H9 (cell line): ENCODE measurements around the gene ZFPM1. TPM values are rescaled to one million over a fixed set of nuclear protein-coding genes. Genes with fewer than 3 reads are reported as not detected.

ENCODE experiments used
- DNase-seq: peaks from one replicate; pipeline ENCODE4 v3.0.0-alpha.2; 2017
- H2AFZ ChIP-seq: one replicate; pipeline ENCODE4 v1.6.1; 2013; ENCODE audit warnings: mild to moderate bottlenecking, low read length, control low read depth, moderate library complexity
- H2AK5ac ChIP-seq: 2 replicates; pipeline ENCODE4 v1.6.1; 2013; ENCODE audit warnings: low read length, control low read depth, mixed read lengths; ENCODE audit not compliant: insufficient read length
- H2BK120ac ChIP-seq: one replicate; pipeline ENCODE4 v1.6.1; 2013; ENCODE audit warnings: low read depth, mild to moderate bottlenecking, low read length, control low read depth, inconsistent platforms; ENCODE audit not compliant: poor library complexity, severe bottlenecking
- H2BK12ac ChIP-seq: 2 replicates; pipeline ENCODE4 v1.6.1; 2013; ENCODE audit warnings: low read length, control low read depth, mixed read lengths, low read depth; ENCODE audit not compliant: insufficient read length
- H2BK15ac ChIP-seq: 2 replicates; pipeline ENCODE4 v1.6.1; 2013; ENCODE audit warnings: low read depth, low read length, control low read depth
- H2BK20ac ChIP-seq: one replicate; pipeline ENCODE4 v1.6.1; 2013; ENCODE audit warnings: low read depth, mild to moderate bottlenecking, low read length, control low read depth, inconsistent platforms; ENCODE audit not compliant: poor library complexity, severe bottlenecking
- H2BK5ac ChIP-seq: 2 replicates; pipeline ENCODE4 v1.6.1; 2013; ENCODE audit warnings: low read length, control low read depth, mixed read lengths; ENCODE audit not compliant: insufficient read length
- H3K14ac ChIP-seq: 2 replicates; pipeline ENCODE4 v1.6.1; 2013; ENCODE audit warnings: low read length, control low read depth; ENCODE audit not compliant: insufficient read depth
- H3K18ac ChIP-seq: 2 replicates; pipeline ENCODE4 v1.6.1; 2013; ENCODE audit warnings: low read depth, mild to moderate bottlenecking, mixed read lengths, low read length, control low read depth; ENCODE audit not compliant: insufficient read length
- H3K23ac ChIP-seq: 2 replicates; pipeline ENCODE4 v1.6.1; 2013; ENCODE audit warnings: low read length, control low read depth, mixed read lengths, low read depth; ENCODE audit not compliant: insufficient read length
- H3K23me2 ChIP-seq: 2 replicates; pipeline ENCODE4 v1.6.1; 2013; ENCODE audit warnings: low read depth, mild to moderate bottlenecking, mixed read lengths, low read length, control low read depth; ENCODE audit not compliant: insufficient read length, poor library complexity, severe bottlenecking
- H3K27ac ChIP-seq: 2 replicates; pipeline ENCODE4 v1.5.1; 2013; ENCODE audit warnings: low read length, control low read depth, mixed read lengths, low read depth; ENCODE audit not compliant: insufficient read length
- H3K27me3 ChIP-seq: 2 replicates; pipeline ENCODE4 v1.6.1; 2013; ENCODE audit warnings: low read length, control low read depth, inconsistent platforms; ENCODE audit not compliant: insufficient read depth
- H3K4ac ChIP-seq: 2 replicates; pipeline ENCODE4 v1.6.1; 2013; ENCODE audit warnings: low read depth, mild to moderate bottlenecking, control low read depth, inconsistent platforms, low read length, moderate library complexity
- H3K4me1 ChIP-seq: 2 replicates; pipeline ENCODE4 v1.6.1; 2013; ENCODE audit warnings: low read length, control low read depth, inconsistent platforms; ENCODE audit not compliant: insufficient read depth
- H3K4me2 ChIP-seq: 2 replicates; pipeline ENCODE4 v1.6.1; 2013; ENCODE audit warnings: low read length, control low read depth, mixed read lengths; ENCODE audit not compliant: insufficient read length, insufficient read depth
- H3K56ac ChIP-seq: 2 replicates; pipeline ENCODE4 v1.6.1; 2013; ENCODE audit warnings: low read depth, mild to moderate bottlenecking, mixed read lengths, low read length, control low read depth; ENCODE audit not compliant: insufficient read length
- H3K79me1 ChIP-seq: 2 replicates; pipeline ENCODE4 v1.6.1; 2013; ENCODE audit warnings: low read depth, mild to moderate bottlenecking, moderate library complexity, low read length, control low read depth, inconsistent platforms; ENCODE audit not compliant: insufficient read depth, poor library complexity, severe bottlenecking
- H3K79me2 ChIP-seq: 2 replicates; pipeline ENCODE4 v1.6.1; 2013; ENCODE audit warnings: low read length, control low read depth, inconsistent platforms; ENCODE audit not compliant: insufficient read depth
- H3K9ac ChIP-seq: 2 replicates; pipeline ENCODE4 v1.6.1; 2013; ENCODE audit warnings: low read length, control low read depth, mixed read lengths; ENCODE audit not compliant: insufficient read length; ENCODE audit errors: extremely low read depth
- H3K9me3 ChIP-seq: one replicate; pipeline ENCODE4 v1.6.1; 2013; ENCODE audit warnings: low read depth, low read length, inconsistent platforms; ENCODE audit not compliant: control insufficient read depth
- H3T11ph ChIP-seq: one replicate; pipeline ENCODE4 v1.6.1; 2013; ENCODE audit warnings: mild to moderate bottlenecking, low read length, control low read depth, inconsistent platforms
- H4K20me1 ChIP-seq: one replicate; pipeline ENCODE4 v1.6.1; 2013; ENCODE audit not compliant: control insufficient read depth, insufficient read length, insufficient read depth
- H4K5ac ChIP-seq: 2 replicates; pipeline ENCODE4 v1.6.1; 2013; ENCODE audit warnings: low read depth, mild to moderate bottlenecking, mixed read lengths, low read length, control low read depth; ENCODE audit not compliant: insufficient read length
- H4K8ac ChIP-seq: replicated peaks from 2 replicates; pipeline ENCODE4 v1.6.1; 2013; ENCODE audit warnings: low read length, control low read depth, mixed read lengths, low read depth; ENCODE audit not compliant: insufficient read length
- H4K91ac ChIP-seq: 2 replicates; pipeline ENCODE4 v1.6.1; 2013; ENCODE audit warnings: low read depth, mild to moderate bottlenecking, moderate library complexity, mixed read lengths, low read length, control low read depth; ENCODE audit not compliant: insufficient read length
- H3K27ac Mint-ChIP-seq, 3 experiments: 2 replicates in 2 of 3; 3 replicates in 1 of 3; pipeline ENCODE4 v1.8.0; 2020 to 2021; ENCODE audit warnings: mixed read lengths in 3 of 3, mild to moderate bottlenecking in 1 of 3, moderate library complexity in 1 of 3
- H3K27me3 Mint-ChIP-seq: 2 replicates; pipeline ENCODE4 v1.8.0; 2021; ENCODE audit warnings: low read depth, mild to moderate bottlenecking, moderate library complexity, mixed read lengths
- H3K36me3 Mint-ChIP-seq, 3 experiments: 2 replicates in 2 of 3; 3 replicates in 1 of 3; pipeline ENCODE4 v1.8.0; 2020 to 2021; ENCODE audit warnings: low read depth in 3 of 3, mixed read lengths in 3 of 3; ENCODE audit not compliant: insufficient read depth in 1 of 3
- H3K4me1 Mint-ChIP-seq, 2 experiments: 2 replicates each; pipeline ENCODE4 v1.8.0; 2020; ENCODE audit warnings: mixed read lengths in 2 of 2
- H3K4me3 Mint-ChIP-seq, 2 experiments: 2 replicates in 1 of 2; 3 replicates in 1 of 2; pipeline ENCODE4 v1.8.0; 2020 to 2021; ENCODE audit warnings: mild to moderate bottlenecking in 2 of 2, mixed read lengths in 2 of 2, moderate library complexity in 1 of 2
- H3K9me3 Mint-ChIP-seq, 2 experiments: 2 replicates in 1 of 2; 3 replicates in 1 of 2; pipeline ENCODE4 v1.8.0; 2020; ENCODE audit warnings: mild to moderate bottlenecking in 2 of 2, mixed read lengths in 2 of 2, moderate library complexity in 1 of 2
- WGBS: extraction: QIAGEN DNeasy Blood & Tissue Kit; methylation state at CpG from one replicate; pipeline ENCODE4 v1.1.7; 2013; ENCODE audit warnings: missing lambda C conversion rate, low lambda C conversion rate, mixed read lengths; ENCODE audit not compliant: insufficient read length; ENCODE audit errors: extremely low coverage; 5-methylcytosine and 5-hydroxymethylcytosine counted together
- total RNA-seq: library from RNA; stranded (reverse); gene quantifications from 2 replicates; pipeline ENCODE4 v1.2.1, GENCODE V29; 2021
- TF ChIP-seq, protein P1 (sequence below): fragments of 200-600 bp; sonication (generic); conservative IDR thresholded peaks from 3 replicates; pipeline ENCODE4 v1.8.0; 2021; ENCODE audit warnings: antibody characterized with exemption, mild to moderate bottlenecking

Gene ZFPM1
- total RNA-seq, 1 experiment from 2014 or later = 3.6 TPM

GRCh38 chr16:88578446-88579313 is 125.6 kb downstream of the ZFPM1 start:
- H2BK15ac ChIP-seq = no peak overlapping the region
- H3K27ac ChIP-seq = no peak overlapping the region
- no peak overlapping the region for H3K56ac ChIP-seq
- H3K18ac ChIP-seq = no peak overlapping the region
- no peak overlapping the region for H3K4me2 ChIP-seq
- DNase-seq = no peak
- no peak overlapping the region for H3K23ac ChIP-seq
- Mint-ChIP-seq H3K9me3 (no peaks in the 10 kb centered on the region), H3K27me3 (no peaks in the 10 kb centered on the region), H3K36me3 (peaks cover 14 to 79% (median 75%) of the 10 kb centered on the region in 3 experiments; a peak in 6 of 7 replicates), H3K4me1 (no peaks in the 10 kb centered on the region), H3K27ac (peak overlapping the region in 2 of 3 experiments; percentile 43 to 57; a peak in 3 of 7 replicates), H3K4me3 (no peak overlapping the region)
- no peaks in the 10 kb centered on the region for H3K23me2 ChIP-seq
- no peak overlapping the region for H2AK5ac ChIP-seq
- H3K27me3 ChIP-seq = no peaks in the 10 kb centered on the region
- no peak overlapping the region for H3K4ac ChIP-seq
- H3T11ph ChIP-seq = no peak overlapping the region
- no peak overlapping the region for H4K8ac ChIP-seq
- TF ChIP-seq, protein P1, sequence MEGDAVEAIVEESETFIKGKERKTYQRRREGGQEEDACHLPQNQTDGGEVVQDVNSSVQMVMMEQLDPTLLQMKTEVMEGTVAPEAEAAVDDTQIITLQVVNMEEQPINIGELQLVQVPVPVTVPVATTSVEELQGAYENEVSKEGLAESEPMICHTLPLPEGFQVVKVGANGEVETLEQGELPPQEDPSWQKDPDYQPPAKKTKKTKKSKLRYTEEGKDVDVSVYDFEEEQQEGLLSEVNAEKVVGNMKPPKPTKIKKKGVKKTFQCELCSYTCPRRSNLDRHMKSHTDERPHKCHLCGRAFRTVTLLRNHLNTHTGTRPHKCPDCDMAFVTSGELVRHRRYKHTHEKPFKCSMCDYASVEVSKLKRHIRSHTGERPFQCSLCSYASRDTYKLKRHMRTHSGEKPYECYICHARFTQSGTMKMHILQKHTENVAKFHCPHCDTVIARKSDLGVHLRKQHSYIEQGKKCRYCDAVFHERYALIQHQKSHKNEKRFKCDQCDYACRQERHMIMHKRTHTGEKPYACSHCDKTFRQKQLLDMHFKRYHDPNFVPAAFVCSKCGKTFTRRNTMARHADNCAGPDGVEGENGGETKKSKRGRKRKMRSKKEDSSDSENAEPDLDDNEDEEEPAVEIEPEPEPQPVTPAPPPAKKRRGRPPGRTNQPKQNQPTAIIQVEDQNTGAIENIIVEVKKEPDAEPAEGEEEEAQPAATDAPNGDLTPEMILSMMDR = no peak
- H4K91ac ChIP-seq = no peak overlapping the region
- peaks cover 16% of the 10 kb centered on the region; the same call in 1 of the 2 replicates for H3K79me2 ChIP-seq
- H2AFZ ChIP-seq = no peak overlapping the region
- WGBS = no CpG with 5 or more reads among the region's 26 CpGs
- no peak overlapping the region for H3K9ac ChIP-seq
- H2BK20ac ChIP-seq = no peak overlapping the region
- no peak overlapping the region for H3K14ac ChIP-seq
- no peaks in the 10 kb centered on the region for H4K20me1 ChIP-seq
- H3K9me3 ChIP-seq = no peaks in the 10 kb centered on the region
- H2BK5ac ChIP-seq = no peak overlapping the region
- H3K79me1 ChIP-seq = peaks cover 22% of the 10 kb centered on the region
- no peaks in the 10 kb centered on the region for H3K4me1 ChIP-seq
- no peak overlapping the region for H2BK12ac ChIP-seq
- no peak overlapping the region for H2BK120ac ChIP-seq
- no peak overlapping the region for H4K5ac ChIP-seq
